NCI-H2227 (cell line): Measurements from ENCODE around the gene PUDP.
A peak's percentile ranks its signal among the peaks of the same experiment; 100 is the strongest.
"Not testable (repeated sequence)": the region's sequence is repeated elsewhere in the genome, so short reads cannot be mapped to it uniquely, and the experiment has no call there.

Source experiments
- DNase-seq: peaks from one replicate; lab custom pipeline; 2025; ENCODE audit not compliant: unreplicated experiment; lab: John Stamatoyannopoulos, UW

The PUDP gene

GRCh38 chrX:7110821-7111276 is 37.1 kb downstream of the PUDP start:
- no peak for DNase-seq

GRCh38 chrX:7109838-7110793 is 37.8 kb downstream of the PUDP start:
- DNase-seq: peak; percentile 10

GRCh38 chrX:7109049-7109531 is 38.9 kb downstream of the PUDP start:
- DNase-seq: peak; percentile 3

- DNase-seq: no peak
Measured at GRCh38 chrX:7108030-7108429, 39.9 kb downstream of the PUDP start.

- no peak for DNase-seq
Measured at GRCh38 chrX:7106649-7107048, 41.3 kb downstream of the PUDP start.

GRCh38 chrX:7102119-7102518 is 45.8 kb downstream of the PUDP start:
- no peak for DNase-seq

DNA sequence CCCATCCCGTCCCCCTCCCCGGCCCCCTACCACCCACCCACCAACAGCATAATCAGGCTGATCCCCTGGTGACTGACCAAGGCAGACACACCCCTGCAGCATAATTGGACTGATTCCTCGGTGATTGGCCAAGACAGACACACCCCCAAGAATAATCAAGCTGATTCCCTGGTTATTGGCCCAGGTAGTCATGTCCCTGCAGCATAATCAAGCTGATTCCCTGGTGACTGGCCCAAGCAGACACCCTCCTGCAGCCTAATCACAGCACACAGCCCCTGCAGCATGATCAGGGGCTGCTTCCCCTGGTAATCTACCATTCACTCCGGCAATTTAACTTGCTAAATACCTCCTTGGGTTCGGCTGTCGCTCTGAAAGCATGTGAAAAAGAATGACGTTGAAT is 47.9 kb downstream of the PUDP start:
- no peak for DNase-seq

- DNase-seq: not testable (repeated sequence)
Measured at GRCh38 chrX:7095657-7096056, 52.3 kb downstream of the PUDP start.

- no peak for DNase-seq
Measured at GRCh38 chrX:7093305-7093704, 54.6 kb downstream of the PUDP start.

DNA sequence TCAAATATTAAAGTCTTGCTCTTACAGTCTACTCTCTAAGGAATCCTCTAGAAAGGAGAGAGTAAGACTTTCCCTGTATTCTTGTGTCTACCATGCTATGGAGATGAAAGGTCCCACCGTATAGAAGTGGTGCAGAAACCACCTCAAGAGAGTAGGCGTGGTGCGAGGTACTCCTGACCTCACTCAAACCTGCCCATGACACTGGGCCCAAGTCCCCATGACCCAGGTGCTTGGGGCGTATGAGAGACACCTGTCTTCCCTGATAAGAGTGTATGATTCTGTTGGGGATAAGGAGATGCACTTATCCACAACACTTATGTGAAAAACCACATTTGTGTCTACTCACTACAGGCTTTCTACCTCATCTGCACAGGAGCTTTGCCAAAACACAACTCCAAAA is 55.4 kb downstream of the PUDP start:
- no peak for DNase-seq

GRCh38 chrX:7091923-7092322 is 56.0 kb downstream of the PUDP start:
- DNase-seq: no peak

GRCh38 chrX:7090641-7091040 is 57.3 kb downstream of the PUDP start:
- no peak for DNase-seq

DNA sequence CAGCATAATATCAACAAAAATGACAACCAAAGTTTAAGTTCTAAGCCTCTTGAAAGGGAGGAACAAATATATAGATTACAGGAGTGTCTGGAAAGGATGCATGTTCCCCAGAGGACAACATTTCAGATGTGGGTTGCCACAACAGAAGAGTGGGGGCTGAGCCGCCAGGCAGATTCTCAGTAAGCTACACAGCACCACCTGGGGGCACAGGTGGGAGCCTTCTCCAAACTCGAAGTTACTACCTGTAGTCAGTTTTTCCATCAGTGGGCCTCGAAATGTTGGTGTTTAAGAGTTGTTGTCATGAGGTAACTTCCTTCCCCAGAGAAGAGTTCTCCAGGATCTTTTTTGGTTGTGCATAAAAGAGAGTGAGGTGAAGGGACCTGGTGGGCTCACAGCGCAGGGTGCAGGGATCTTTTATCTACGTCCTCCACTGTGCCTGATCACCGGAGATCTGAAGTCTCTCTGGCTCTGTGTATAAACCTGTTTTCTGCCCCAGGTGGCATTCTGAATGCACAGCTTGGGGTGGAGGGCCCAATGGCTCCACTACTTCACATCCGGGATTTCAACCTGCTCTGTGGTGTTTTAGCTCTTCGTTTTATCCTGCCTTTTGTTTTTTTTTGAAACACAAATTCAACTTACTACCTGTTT is 58.9 kb downstream of the PUDP start:
- DNase-seq: no peak

- DNase-seq: no peak
Measured at GRCh38 chrX:7086384-7086783, 61.6 kb downstream of the PUDP start.

DNA sequence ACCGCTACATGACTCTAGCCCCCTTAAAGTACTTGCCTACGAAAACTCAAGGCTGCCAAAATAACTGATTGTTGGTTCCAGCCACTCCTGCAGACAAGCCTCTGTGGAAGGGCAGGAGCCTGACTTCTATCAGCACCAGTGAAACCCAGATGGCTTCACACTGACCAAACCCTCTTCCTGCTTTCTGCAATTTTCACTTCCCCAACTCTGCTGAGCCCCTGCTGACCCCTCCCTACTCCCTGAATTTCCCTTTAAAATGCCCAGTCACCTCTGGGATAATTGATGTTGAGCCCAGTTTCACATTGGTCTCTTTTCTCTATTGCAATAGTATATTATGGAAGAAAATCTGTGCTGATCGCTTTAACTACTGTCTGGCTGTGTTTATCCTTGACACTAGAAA is 62.1 kb downstream of the PUDP start:
- DNase-seq: no peak

DNA sequence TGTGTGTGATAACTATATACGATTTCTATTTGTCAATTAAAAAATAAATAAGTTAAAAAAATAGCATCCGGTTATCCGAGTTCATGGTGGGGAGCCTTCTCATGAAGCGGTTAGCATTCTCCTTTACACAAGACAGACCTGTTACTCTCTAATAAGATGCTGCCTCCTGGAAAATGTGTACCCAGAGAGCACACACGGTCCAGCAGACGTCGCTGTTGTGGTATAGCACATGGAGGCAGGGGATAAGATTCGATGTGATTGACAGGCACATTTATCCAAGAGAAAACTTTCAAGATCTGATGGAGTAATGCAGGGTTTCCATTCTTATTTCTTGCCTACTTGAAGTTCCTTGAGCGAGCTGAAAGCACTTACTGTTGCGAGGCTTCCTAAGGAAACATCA is 63.1 kb downstream of the PUDP start:
- DNase-seq: no peak

DNA sequence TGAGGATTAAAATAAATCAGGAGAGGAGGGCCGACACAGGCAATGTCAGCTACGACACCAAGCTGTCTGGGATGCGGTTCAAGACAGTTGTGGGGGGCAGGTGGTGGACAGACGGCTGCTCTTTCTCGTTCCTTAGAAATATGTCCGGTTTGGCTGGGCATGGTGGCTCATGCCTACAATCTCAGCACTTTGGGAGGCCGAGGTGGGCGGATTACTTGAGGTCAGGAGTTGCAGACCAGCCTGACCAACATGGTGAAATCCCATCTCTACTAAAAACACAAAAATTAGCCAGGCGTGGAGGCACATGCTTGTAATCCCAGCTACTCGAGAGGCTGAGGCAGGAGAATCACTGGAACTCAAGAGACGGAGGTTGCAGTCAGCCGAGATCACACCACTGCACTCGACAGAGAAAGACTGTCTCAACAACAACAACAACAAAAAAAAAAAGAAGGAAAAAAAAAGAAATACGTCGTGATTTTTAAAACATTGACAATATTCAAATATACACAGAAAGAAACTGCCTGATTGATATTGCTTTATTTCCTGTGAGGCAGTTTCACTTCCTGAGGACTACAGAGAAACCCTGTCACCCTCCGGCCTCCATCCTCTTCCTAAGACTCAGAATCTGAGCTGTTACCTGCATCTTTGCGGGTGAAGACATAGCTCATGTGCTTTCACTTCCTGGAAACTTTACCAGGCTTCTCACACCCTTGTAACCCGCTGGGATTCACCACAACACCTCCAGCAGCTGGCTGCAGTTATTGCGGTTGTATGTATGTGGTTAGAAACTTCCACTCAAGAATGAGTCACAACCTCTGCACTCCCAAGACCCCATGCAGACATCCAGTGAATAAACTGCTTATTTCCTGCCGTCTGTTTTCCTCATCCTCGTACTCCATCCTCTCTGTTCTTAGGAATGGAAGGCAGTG is 64.2 kb downstream of the PUDP start:
- no peak for DNase-seq

DNA sequence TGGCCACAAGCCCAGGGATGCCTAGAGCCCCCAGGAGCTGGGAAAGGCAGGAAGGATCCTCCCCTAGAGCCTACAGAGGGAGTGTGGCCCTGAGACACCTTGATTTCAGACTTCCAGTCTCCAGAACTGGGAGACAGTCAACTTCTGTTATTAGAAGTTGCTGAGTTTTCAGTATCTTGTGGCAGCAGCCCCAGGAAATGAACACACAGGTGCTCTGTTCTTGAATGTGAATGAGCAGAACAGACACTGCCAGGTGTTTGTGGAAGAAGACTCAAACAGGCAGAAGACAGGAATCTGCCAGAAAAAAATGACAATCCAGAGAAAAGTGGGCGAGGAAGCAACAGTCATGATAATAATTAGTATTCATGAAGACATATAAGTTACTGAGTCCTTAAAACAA is 64.9 kb downstream of the PUDP start:
- no peak for DNase-seq

- no peak for DNase-seq
Measured at GRCh38 chrX:7082556-7082955, 65.4 kb downstream of the PUDP start.

- no peak for DNase-seq
Measured at GRCh38 chrX:7077241-7078230, 70.4 kb downstream of the PUDP start.
